IMR-90 (cell line): ENCODE data around the gene PLPP3. TPM values are rescaled to one million over a fixed set of nuclear protein-coding genes. Genes with fewer than 3 reads are reported as not detected.

Experiments
- ATAC-seq: fragments of 200-7000 bp; cut with Tn5 transposase; 2 replicates; pipeline ENCODE4 v1.9.1; 2020; ENCODE audit warnings: low read depth, mild to moderate bottlenecking, moderate library complexity
- BruUV-seq: library from RNA; stranded (reverse); fragments of 400-500 nt; replicated peaks from 2 replicates; lab custom pipeline; 2021; lab: Mats Ljungman, UMichigan
- CTCF ChIA-PET: fragments of 300-600 bp; formaldehyde crosslinking; extraction: SDS; loops from one replicate; lab custom pipeline; 2021; ENCODE audit warnings: antibody characterized with exemption; lab: Yijun Ruan, JAX
- POLR2A ChIA-PET: fragments of 300-600 bp; sonication (Branson Sonifier 250); formaldehyde crosslinking; loops from one replicate; lab custom pipeline; 2022; ENCODE audit warnings: antibody characterized with exemption; ENCODE audit not compliant: unreplicated experiment; lab: Charles Lee
- DNase-seq: peaks from one replicate; pipeline ENCODE4 v3.0.0; 2013
- H2AFZ ChIP-seq: replicated peaks from 2 replicates; pipeline ENCODE3; 2013; ENCODE audit warnings: low read length, mild to moderate bottlenecking; ENCODE audit not compliant: poor library complexity
- H2AK5ac ChIP-seq: 2 replicates; pipeline ENCODE4 v1.6.1; 2013; ENCODE audit warnings: low read depth, low read length, inconsistent platforms
- H2AK9ac ChIP-seq: replicated peaks from 2 replicates; pipeline ENCODE3; 2013; ENCODE audit warnings: mild to moderate bottlenecking, low read depth, low read length, moderate library complexity; ENCODE audit not compliant: poor library complexity
- H2BK120ac ChIP-seq: 2 replicates; pipeline ENCODE4 v1.6.1; 2013; ENCODE audit warnings: low read depth, low read length, inconsistent platforms
- H2BK15ac ChIP-seq: 3 replicates; pipeline ENCODE4 v1.6.1; 2013; ENCODE audit warnings: low read depth, low read length, inconsistent platforms
- H2BK20ac ChIP-seq: 2 replicates; pipeline ENCODE4 v1.6.1; 2013; ENCODE audit warnings: low read depth, mild to moderate bottlenecking, inconsistent platforms, low read length, moderate library complexity
- H2BK5ac ChIP-seq: 2 replicates; pipeline ENCODE4 v1.6.1; 2013; ENCODE audit warnings: mild to moderate bottlenecking, low read depth, low read length, inconsistent platforms; ENCODE audit not compliant: poor library complexity, severe bottlenecking
- H3K14ac ChIP-seq: replicated peaks from 2 replicates; pipeline ENCODE4 v1.6.1; 2013; ENCODE audit warnings: low read depth, low read length, inconsistent platforms
- H3K18ac ChIP-seq: 2 replicates; pipeline ENCODE4 v1.6.1; 2013; ENCODE audit warnings: low read depth, low read length, control low read depth
- H3K23ac ChIP-seq: 2 replicates; pipeline ENCODE4 v1.6.1; 2013; ENCODE audit warnings: low read depth, low read length, inconsistent platforms
- H3K27ac ChIP-seq: 2 replicates; pipeline ENCODE4 v1.5.1; 2013; ENCODE audit warnings: mild to moderate bottlenecking, control low read depth, low read length; ENCODE audit not compliant: insufficient read depth
- H3K27me3 ChIP-seq: 2 replicates; pipeline ENCODE4 v1.6.1; 2013; ENCODE audit warnings: low read length; ENCODE audit not compliant: control insufficient read depth, insufficient read depth
- H3K36me3 ChIP-seq: 2 replicates; pipeline ENCODE4 v1.6.1; 2013; ENCODE audit warnings: low read length, mixed read lengths; ENCODE audit not compliant: control insufficient read depth, insufficient read depth
- H3K4ac ChIP-seq: 2 replicates; pipeline ENCODE4 v1.6.1; 2013; ENCODE audit warnings: low read depth, low read length, inconsistent platforms
- H3K4me1 ChIP-seq: 2 replicates; pipeline ENCODE4 v1.6.1; 2013; ENCODE audit warnings: low read length, mixed read lengths; ENCODE audit not compliant: control insufficient read depth, insufficient read depth
- H3K4me2 ChIP-seq: 2 replicates; pipeline ENCODE4 v1.6.1; 2013; ENCODE audit warnings: low read depth, mild to moderate bottlenecking, control low read depth, low read length, moderate library complexity
- H3K4me3 ChIP-seq: 2 replicates; pipeline ENCODE4 v1.5.1; 2013; ENCODE audit warnings: low read depth, mild to moderate bottlenecking, control low read depth, low read length, moderate library complexity; ENCODE audit not compliant: insufficient read depth
- H3K56ac ChIP-seq: 2 replicates; pipeline ENCODE4 v1.6.1; 2013; ENCODE audit warnings: low read length, inconsistent platforms; ENCODE audit not compliant: insufficient read depth; ENCODE audit errors: extremely low read depth
- H3K79me1 ChIP-seq, 2 experiments: 2 replicates each; pipeline ENCODE4 v1.6.1; 2013; ENCODE audit warnings: low read length in 2 of 2, inconsistent platforms in 1 of 2, low read depth in 1 of 2
- H3K9ac ChIP-seq: 2 replicates; pipeline ENCODE4 v1.6.1; 2013; ENCODE audit warnings: low read depth, low read length, control low read depth
- H3K9me1 ChIP-seq: 2 replicates; pipeline ENCODE4 v1.6.1; 2013; ENCODE audit warnings: low read length, inconsistent platforms; ENCODE audit not compliant: insufficient read depth
- H3K9me3 ChIP-seq: 2 replicates; pipeline ENCODE4 v1.6.1; 2013; ENCODE audit warnings: low read length; ENCODE audit not compliant: control insufficient read depth, insufficient read depth
- H4K20me1 ChIP-seq: 2 replicates; pipeline ENCODE4 v1.6.1; 2013; ENCODE audit warnings: low read length, inconsistent platforms; ENCODE audit not compliant: insufficient read depth
- H4K5ac ChIP-seq: 2 replicates; pipeline ENCODE4 v1.6.1; 2013; ENCODE audit warnings: mild to moderate bottlenecking, low read depth, low read length, control low read depth
- H4K8ac ChIP-seq, 2 experiments: 2 replicates each; pipeline ENCODE4 v1.6.1; 2013; ENCODE audit warnings: low read depth in 2 of 2, low read length in 2 of 2, control low read depth in 1 of 2, inconsistent platforms in 1 of 2
- H4K91ac ChIP-seq: 2 replicates; pipeline ENCODE4 v1.6.1; 2013; ENCODE audit warnings: low read depth, low read length, inconsistent platforms; ENCODE audit not compliant: insufficient read depth
- BHLHE40 ChIP-seq: fragments of 150-350 bp; IDR thresholded peaks from 2 replicates; pipeline ENCODE4 v1.6.1; 2016; ENCODE audit warnings: mild to moderate bottlenecking, low read depth, low read length
- CEBPB ChIP-seq: IDR thresholded peaks from 2 replicates; pipeline ENCODE4 v1.6.1; 2012; ENCODE audit warnings: low read depth, low read length, improper control_type of control experiment
- CHD1 ChIP-seq: IDR thresholded peaks from 2 replicates; pipeline ENCODE4 v1.6.1; 2012; ENCODE audit warnings: low read depth, low read length, improper control_type of control experiment
- FOS ChIP-seq: fragments of 150-350 bp; IDR thresholded peaks from 2 replicates; pipeline ENCODE4 v1.6.1; 2016; ENCODE audit warnings: low read depth, low read length
- MAZ ChIP-seq: IDR thresholded peaks from 2 replicates; pipeline ENCODE4 v1.6.1; 2012; ENCODE audit warnings: low read depth, mild to moderate bottlenecking, low read length, improper control_type of control experiment, moderate library complexity, borderline replicate concordance
- MXI1 ChIP-seq: IDR thresholded peaks from 2 replicates; pipeline ENCODE4 v1.6.1; 2012; ENCODE audit warnings: low read depth, mild to moderate bottlenecking, low read length, moderate library complexity, borderline replicate concordance
- NFE2L2 ChIP-seq: fragments of 150-350 bp; IDR thresholded peaks from 2 replicates; pipeline ENCODE4 v1.6.1; 2016; ENCODE audit warnings: low read depth, mild to moderate bottlenecking, low read length
- POLR2A ChIP-seq: IDR thresholded peaks from 2 replicates; pipeline ENCODE4 v1.6.1; 2012; ENCODE audit warnings: mild to moderate bottlenecking, low read depth, low read length
- RAD21 ChIP-seq: IDR thresholded peaks from 2 replicates; pipeline ENCODE4 v1.6.1; 2012; ENCODE audit warnings: low read length, improper control_type of control experiment
- RFX5 ChIP-seq: IDR thresholded peaks from 2 replicates; pipeline ENCODE4 v1.8.0; 2012; ENCODE audit warnings: low read depth, mild to moderate bottlenecking, low read length, moderate library complexity
- SMC3 ChIP-seq: fragments of 150-350 bp; IDR thresholded peaks from 2 replicates; pipeline ENCODE4 v1.6.1; 2016; ENCODE audit warnings: low read depth, mild to moderate bottlenecking, antibody characterized with exemption, low read length, moderate library complexity
- dilution Hi-C: fragments of 300-500 bp; cut with HindIII; formaldehyde crosslinking; loops from one replicate; pipeline ENCODE4 v1.14.3; 2018; ENCODE audit warnings: low sequenced_read_pairs; ENCODE audit not compliant: unreplicated experiment
- in situ Hi-C: fragments of 300-500 bp; cut with MboI; formaldehyde crosslinking; loops from 3 replicates; pipeline ENCODE4 v1.14.3; 2019; ENCODE audit warnings: low sequenced_read_pairs, inconsistent platforms, mixed read lengths
- intact Hi-C: fragments of 100-400 bp; cut with micrococcal nuclease; formaldehyde crosslinking; loops from 2 replicates; pipeline ENCODE4 v1.10.0; 2022
- polyA plus RNA-seq, 3 experiments: library from polyadenylated mRNA; depleted of rRNA; stranded (reverse); fragments of >200 nt; gene quantifications; 2 replicates each; pipeline ENCODE4 v1.2.3, GENCODE V29; 2012; ENCODE audit warnings: low replicate concordance in 1 of 3
- total RNA-seq: library from RNA; depleted of rRNA; stranded (reverse); fragments of >200 nt; gene quantifications from 2 replicates; pipeline ENCODE4 v1.2.3, GENCODE V29; 2012
- TF ChIP-seq, protein P1 (sequence below): fragments of 150-350 bp; IDR thresholded peaks from 2 replicates; pipeline ENCODE4 v1.6.1; 2017; ENCODE audit warnings: mild to moderate bottlenecking, antibody characterized with exemption, low read length, low read depth

The PLPP3 gene
- total and polyA plus RNA-seq, 2 of the 4 experiments (the other 2 are of a cell fraction) = 49.9 to 56.6 TPM

DNA sequence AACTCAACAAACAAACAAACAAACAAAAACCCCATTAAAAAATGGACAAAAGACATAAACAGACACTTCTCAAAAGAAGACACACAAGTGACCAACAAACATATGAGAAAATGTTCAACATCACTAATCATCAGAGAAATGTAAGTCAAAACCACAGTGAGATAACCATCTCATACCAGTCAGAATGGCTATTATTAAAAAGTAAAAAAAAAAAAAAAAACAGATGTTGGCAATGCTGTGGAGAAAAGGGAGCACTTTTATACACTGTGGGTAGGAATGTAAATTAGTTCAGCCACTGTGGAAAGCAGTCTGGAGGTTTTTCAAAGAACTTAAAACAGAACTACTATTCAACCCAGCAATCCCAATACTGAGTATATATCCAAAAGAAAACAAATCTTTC is 94.7 kb downstream of the PLPP3 start:
- POLR2A ChIA-PET = no interaction called here

More for the DNA sequence above, 94.7 kb downstream of the PLPP3 start:
- dilution Hi-C loops = no loop called here
- Histone ChIP-seq H3K56ac (no peak overlapping the region), H3K36me3 (no peaks in the 10 kb centered on the region), H2AK5ac (no peak overlapping the region), H4K20me1 (no peaks in the 10 kb centered on the region), H3K14ac (no peak overlapping the region), H3K27me3 (no peaks in the 10 kb centered on the region), H3K4ac (no peak overlapping the region), H3K18ac (no peak overlapping the region), H2AK9ac (no peak overlapping the region), H2AFZ (no peak overlapping the region), H4K91ac (no peak overlapping the region), H3K79me1 (no peaks in the 10 kb centered on the region), H2BK120ac (no peak overlapping the region), H3K27ac (no peak overlapping the region), H4K5ac (no peak overlapping the region), H3K9me3 (no peaks in the 10 kb centered on the region), H3K9me1 (no peaks in the 10 kb centered on the region), H2BK15ac (no peak overlapping the region), H2BK20ac (no peak overlapping the region), H4K8ac (no peak overlapping the region), H3K9ac (no peak overlapping the region), H2BK5ac (no peak overlapping the region), H3K4me1 (no peaks in the 10 kb centered on the region), H3K4me3 (no peak overlapping the region), H3K4me2 (no peak overlapping the region), H3K23ac (no peak overlapping the region)
- no TSS peak for BruUV-seq
- CTCF ChIA-PET = no interaction called here
- DNase-seq = no peak
- in situ Hi-C loops = no loop called here
- TF ChIP-seq CHD1 (no peak), MAZ (no peak), RFX5 (no peak), RAD21 (no peak), MXI1 (no peak), POLR2A (no peak), FOS (no peak), BHLHE40 (no peak), SMC3 (no peak), CEBPB (no peak), NFE2L2 (no peak)
- TF ChIP-seq, protein P1, sequence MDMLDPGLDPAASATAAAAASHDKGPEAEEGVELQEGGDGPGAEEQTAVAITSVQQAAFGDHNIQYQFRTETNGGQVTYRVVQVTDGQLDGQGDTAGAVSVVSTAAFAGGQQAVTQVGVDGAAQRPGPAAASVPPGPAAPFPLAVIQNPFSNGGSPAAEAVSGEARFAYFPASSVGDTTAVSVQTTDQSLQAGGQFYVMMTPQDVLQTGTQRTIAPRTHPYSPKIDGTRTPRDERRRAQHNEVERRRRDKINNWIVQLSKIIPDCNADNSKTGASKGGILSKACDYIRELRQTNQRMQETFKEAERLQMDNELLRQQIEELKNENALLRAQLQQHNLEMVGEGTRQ = no peak
- intact Hi-C loops = loop anchor here (10.0 kb wide), 3 partner anchors 300 to 770 kb away; no protein-coding TSS in a partner anchor
- ATAC-seq = no peak
